Caco-2 (cell line): Measurements from ENCODE around the gene GJA3. TPM values are rescaled to one million over a fixed set of nuclear protein-coding genes. Genes with fewer than 3 reads are reported as not detected.

ENCODE experiments used
- BruUV-seq: library from RNA; stranded (reverse); fragments of 400-500 nt; replicated peaks from 2 replicates; lab custom pipeline; 2021; lab: Mats Ljungman, UMichigan
- CTCF ChIA-PET: fragments of 300-600 bp; sonication (Branson Sonifier 250); formaldehyde crosslinking; loops from one replicate; lab custom pipeline; 2022; ENCODE audit warnings: antibody characterized with exemption; lab: Charles Lee
- POLR2A ChIA-PET: fragments of 300-600 bp; sonication (Branson Sonifier 250); formaldehyde crosslinking; loops from one replicate; lab custom pipeline; 2022; ENCODE audit warnings: antibody characterized with exemption; lab: Charles Lee
- DNase-seq, 2 experiments: peaks; one replicate each; pipeline versions ENCODE4 v3.0.0 to v3.0.0-alpha.2; 2020 to 2022
- H3K27me3 ChIP-seq: replicated peaks from 2 replicates; pipeline ENCODE4 v1.6.0; 2011; ENCODE audit warnings: low read length; ENCODE audit not compliant: control insufficient read depth, insufficient read depth
- H3K36me3 ChIP-seq: 2 replicates; pipeline ENCODE4 v1.5.1; 2011; ENCODE audit warnings: low read length; ENCODE audit not compliant: control insufficient read depth, insufficient read depth
- H3K4me1 ChIP-seq: fragments of 250-450 bp; sonication (Bioruptor Pico); 2 replicates; pipeline ENCODE4 v1.5.1; 2020; ENCODE audit warnings: mild to moderate bottlenecking
- H3K4me3 ChIP-seq: 2 replicates; pipeline ENCODE4 v1.5.1; 2011; ENCODE audit warnings: low read depth, mild to moderate bottlenecking, control low read depth, low read length
- H3K9me3 ChIP-seq: fragments of 250-450 bp; sonication (Bioruptor Pico); 2 replicates; pipeline ENCODE4 v1.5.1; 2020; ENCODE audit warnings: mild to moderate bottlenecking, moderate library complexity
- H3K27ac Mint-ChIP-seq: one replicate; pipeline ENCODE4 v1.8.0; 2022; ENCODE audit warnings: mixed read lengths; ENCODE audit not compliant: unreplicated experiment
- H3K27me3 Mint-ChIP-seq: one replicate; pipeline ENCODE4 v1.8.0; 2022; ENCODE audit warnings: mixed read lengths; ENCODE audit not compliant: insufficient read depth, unreplicated experiment
- H3K36me3 Mint-ChIP-seq: one replicate; pipeline ENCODE4 v1.8.0; 2022; ENCODE audit warnings: mild to moderate bottlenecking, mixed read lengths; ENCODE audit not compliant: insufficient read depth, unreplicated experiment
- H3K4me1 Mint-ChIP-seq: one replicate; pipeline ENCODE4 v1.8.0; 2022; ENCODE audit warnings: low read depth, mixed read lengths; ENCODE audit not compliant: unreplicated experiment
- H3K4me3 Mint-ChIP-seq: one replicate; pipeline ENCODE4 v1.8.0; 2022; ENCODE audit warnings: mild to moderate bottlenecking, moderate library complexity, mixed read lengths; ENCODE audit not compliant: unreplicated experiment
- H3K9me3 Mint-ChIP-seq: one replicate; pipeline ENCODE4 v1.8.0; 2022; ENCODE audit warnings: mixed read lengths; ENCODE audit not compliant: unreplicated experiment
- intact Hi-C: fragments of 100-400 bp; cut with micrococcal nuclease; formaldehyde crosslinking; loops from one replicate; pipeline ENCODE4 v1.10.0; 2022; ENCODE audit not compliant: unreplicated experiment
- total RNA-seq: library from RNA; stranded (reverse); gene quantifications from 2 replicates; pipeline ENCODE4 v1.2.3, GENCODE V29; 2022
- TF ChIP-seq, protein P1 (sequence below), 2 experiments: fragments of 200-600 bp in 1 of 2; IDR thresholded peaks; 1 replicate in 1 of 2; 2 replicates in 1 of 2; pipeline versions ENCODE4 v1.5.1 to v1.8.0; 2011 to 2022; ENCODE audit warnings: antibody characterized with exemption in 1 of 2, control low read depth in 1 of 2, inconsistent platforms in 1 of 2, low read depth in 1 of 2, low read length in 1 of 2, mild to moderate bottlenecking in 1 of 2, moderate library complexity in 1 of 2; ENCODE audit not compliant: insufficient read depth in 1 of 2, severe bottlenecking in 1 of 2, unreplicated experiment in 1 of 2

GJA3 gene
- total RNA-seq, 1 experiment from 2014 or later, result 0.11 TPM

DNA sequence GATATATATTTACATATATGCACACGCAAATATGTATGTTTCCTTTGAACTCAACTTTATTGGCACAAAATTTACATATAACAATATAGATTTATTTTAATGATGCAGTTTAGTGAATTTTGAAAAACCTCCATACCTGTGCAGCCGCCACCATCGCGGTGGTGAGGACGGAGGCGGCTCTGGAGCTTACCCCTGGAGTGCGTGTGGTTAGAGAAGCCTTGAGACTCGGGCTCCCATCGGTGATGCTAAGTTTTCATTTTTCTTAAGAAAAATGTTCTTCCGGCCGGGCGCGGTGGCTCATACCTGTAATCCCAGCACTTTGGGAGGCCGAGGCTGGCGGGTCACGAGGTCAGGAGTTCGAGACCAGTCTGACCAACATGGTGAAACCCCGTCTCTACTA is 31.8 kb downstream of the GJA3 start:
- Histone ChIP-seq H3K27me3 (no peaks in the 10 kb centered on the region), H3K9me3 (no peaks in the 10 kb centered on the region), H3K36me3 (no peaks in the 10 kb centered on the region), H3K4me3 (peak overlapping the region; percentile 81), H3K4me1 (no peaks in the 10 kb centered on the region)
- peaks cover 3% of the 10 kb centered on the region for H3K27me3 Mint-ChIP-seq
- BruUV-seq, result no TSS peak
- ChIA-PET POLR2A (interaction anchor here (0.6 kb wide), 1 partner anchor 19 kb away, joined by 4 read pairs; no protein-coding TSS in a partner anchor), CTCF (interaction anchor here (0.7 to 1.9 kb wide), 4 partner anchors 10 to 87 kb away, joined by 3 to 11 read pairs (median 8); partner anchors contain the start of gene GJA3)
- peak overlapping the region; percentile 64 for H3K4me3 Mint-ChIP-seq
- peaks cover 6% of the 10 kb centered on the region for H3K4me1 Mint-ChIP-seq
- H3K9me3 Mint-ChIP-seq, result no peaks in the 10 kb centered on the region
- intact Hi-C loops, result loop anchor here (2.0 kb wide), 1 partner anchor 38 kb away; no protein-coding TSS in a partner anchor
- peaks cover 5% of the 10 kb centered on the region for H3K36me3 Mint-ChIP-seq
- H3K27ac Mint-ChIP-seq, result no peak overlapping the region
- peak in 1 of 2 experiments; percentile 18 for DNase-seq
- TF ChIP-seq, protein P1, sequence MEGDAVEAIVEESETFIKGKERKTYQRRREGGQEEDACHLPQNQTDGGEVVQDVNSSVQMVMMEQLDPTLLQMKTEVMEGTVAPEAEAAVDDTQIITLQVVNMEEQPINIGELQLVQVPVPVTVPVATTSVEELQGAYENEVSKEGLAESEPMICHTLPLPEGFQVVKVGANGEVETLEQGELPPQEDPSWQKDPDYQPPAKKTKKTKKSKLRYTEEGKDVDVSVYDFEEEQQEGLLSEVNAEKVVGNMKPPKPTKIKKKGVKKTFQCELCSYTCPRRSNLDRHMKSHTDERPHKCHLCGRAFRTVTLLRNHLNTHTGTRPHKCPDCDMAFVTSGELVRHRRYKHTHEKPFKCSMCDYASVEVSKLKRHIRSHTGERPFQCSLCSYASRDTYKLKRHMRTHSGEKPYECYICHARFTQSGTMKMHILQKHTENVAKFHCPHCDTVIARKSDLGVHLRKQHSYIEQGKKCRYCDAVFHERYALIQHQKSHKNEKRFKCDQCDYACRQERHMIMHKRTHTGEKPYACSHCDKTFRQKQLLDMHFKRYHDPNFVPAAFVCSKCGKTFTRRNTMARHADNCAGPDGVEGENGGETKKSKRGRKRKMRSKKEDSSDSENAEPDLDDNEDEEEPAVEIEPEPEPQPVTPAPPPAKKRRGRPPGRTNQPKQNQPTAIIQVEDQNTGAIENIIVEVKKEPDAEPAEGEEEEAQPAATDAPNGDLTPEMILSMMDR (IDR thresholded peaks at IDR 0.05; ENCODE audit: insufficient read depth in 1 of 2, low read depth in 1 of 2, low read length in 1 of 2, severe bottlenecking in 1 of 2, unreplicated experiment in 1 of 2), result no peak

DNA sequence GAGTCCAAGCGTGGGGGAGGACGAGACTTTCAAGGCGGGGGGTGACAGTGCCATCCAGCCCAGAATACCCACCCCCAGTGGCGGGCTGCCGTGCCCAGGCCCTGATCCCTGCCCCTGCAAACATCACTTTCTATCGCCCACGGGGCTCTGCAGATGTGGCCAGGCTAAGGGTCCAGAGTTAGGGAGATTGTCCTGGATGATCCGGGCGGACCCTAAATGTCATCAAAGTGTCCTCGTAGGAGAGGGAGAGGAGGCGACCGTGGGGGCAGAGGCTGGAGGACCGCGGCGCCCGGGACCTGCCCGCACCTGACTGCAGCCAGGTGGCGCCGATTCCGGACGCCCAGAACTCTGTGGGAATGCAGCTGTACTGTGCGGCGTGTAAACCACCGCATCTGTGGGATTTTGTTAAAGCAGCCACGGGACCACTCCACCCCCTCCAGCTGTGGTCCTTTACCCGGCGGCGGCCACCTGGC is 32.4 kb downstream of the GJA3 start:
- Histone ChIP-seq H3K27me3 (no peaks in the 10 kb centered on the region), H3K4me3 (peak overlapping the region; percentile 81), H3K4me1 (no peaks in the 10 kb centered on the region), H3K36me3 (no peaks in the 10 kb centered on the region), H3K9me3 (no peaks in the 10 kb centered on the region)
- DNase-seq, result peak; percentile 52 to 68
- BruUV-seq, result no TSS peak
- Mint-ChIP-seq H3K27me3 (peaks cover 3% of the 10 kb centered on the region), H3K9me3 (no peaks in the 10 kb centered on the region), H3K4me3 (peak overlapping the region; percentile 64), H3K27ac (no peak overlapping the region), H3K36me3 (peaks cover 5% of the 10 kb centered on the region), H3K4me1 (peaks cover 6% of the 10 kb centered on the region)
- TF ChIP-seq, protein P1 (IDR thresholded peaks at IDR 0.05; ENCODE audit: insufficient read depth in 1 of 2, low read depth in 1 of 2, low read length in 1 of 2, severe bottlenecking in 1 of 2, unreplicated experiment in 1 of 2), result peak; percentile 55 to 81
- CTCF ChIA-PET, result interaction anchor here (0.6 to 1.9 kb wide), 10 partner anchors 9 to 246 kb away, joined by 3 to 11 read pairs (median 4); partner anchors contain the start of gene GJA3
- intact Hi-C loops, result loop anchor here (1.0 to 2.0 kb wide), 3 partner anchors 8 to 38 kb away; no protein-coding TSS in a partner anchor
- POLR2A ChIA-PET, result interaction anchor here (0.6 kb wide), 1 partner anchor 20 kb away, joined by 4 read pairs; no protein-coding TSS in a partner anchor

DNA sequence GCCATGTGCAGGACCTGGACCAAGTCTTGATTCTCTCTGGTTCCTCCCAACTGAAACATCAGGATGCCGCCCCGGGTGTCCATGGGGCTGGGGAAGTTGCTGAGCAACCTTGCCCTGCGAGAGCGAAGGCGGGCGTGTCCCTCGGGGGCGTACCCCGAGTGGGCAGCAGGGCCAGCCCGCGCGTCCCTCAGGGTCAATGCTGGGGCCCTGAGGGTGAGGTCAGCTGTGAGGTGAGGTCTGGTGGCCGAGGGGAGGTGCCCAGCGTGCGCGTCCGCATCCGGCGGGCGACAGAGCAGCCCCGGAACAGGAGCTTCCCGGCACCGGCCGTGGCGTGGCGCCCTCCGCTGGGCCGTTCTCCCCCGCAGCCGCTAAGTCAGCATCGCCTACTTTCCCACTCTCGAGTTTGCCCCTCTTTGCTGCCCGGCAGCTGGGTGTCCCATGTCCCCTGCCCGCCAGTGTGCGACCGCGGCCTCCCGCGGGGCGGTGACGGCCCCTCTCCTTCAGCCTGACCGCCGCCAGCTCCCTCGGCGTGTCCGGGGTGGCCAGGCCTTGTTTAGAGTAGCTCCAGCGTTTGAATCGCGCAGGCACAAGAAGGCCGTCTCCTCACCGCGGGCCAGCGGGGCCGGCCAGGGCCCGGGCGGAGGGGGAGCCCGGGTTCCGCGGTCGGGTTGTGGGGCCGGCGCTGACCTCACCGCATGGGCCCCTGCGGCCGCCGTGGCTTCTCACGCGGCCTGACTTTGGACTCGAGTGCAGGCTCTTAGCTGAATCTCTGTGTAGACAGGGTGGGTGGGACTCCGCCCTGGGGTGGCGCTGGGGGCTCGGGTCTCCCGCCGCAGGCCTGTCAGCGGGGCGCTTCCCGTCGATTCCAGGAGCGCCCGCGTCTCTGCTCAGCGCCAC is 33.0 kb downstream of the GJA3 start:
- ChIA-PET POLR2A (interaction anchor here (0.6 kb wide), 1 partner anchor 34 kb away, joined by 3 read pairs; no protein-coding TSS in a partner anchor), CTCF (interaction anchor here (0.6 to 1.9 kb wide), 12 partner anchors 9 to 247 kb away, joined by 3 to 11 read pairs (median 4); partner anchors contain the start of gene GJA3)
- no peaks in the 10 kb centered on the region for H3K27me3 ChIP-seq
- no peaks in the 10 kb centered on the region for H3K9me3 ChIP-seq
- intact Hi-C loops, result loop anchor here (1.0 to 2.0 kb wide), 3 partner anchors 8 to 37 kb away; no protein-coding TSS in a partner anchor
- Mint-ChIP-seq H3K4me3 (peak overlapping the region; percentile 64), H3K9me3 (no peaks in the 10 kb centered on the region), H3K36me3 (peaks cover 5% of the 10 kb centered on the region), H3K27me3 (peaks cover 3% of the 10 kb centered on the region), H3K4me1 (peaks cover 6% of the 10 kb centered on the region), H3K27ac (no peak overlapping the region)
- no peaks in the 10 kb centered on the region for H3K36me3 ChIP-seq
- peak overlapping the region; percentile 81 for H3K4me3 ChIP-seq
- DNase-seq, result peak; percentile 69 to 84
- H3K4me1 ChIP-seq, result no peaks in the 10 kb centered on the region
- TF ChIP-seq, protein P1 (IDR thresholded peaks at IDR 0.05; ENCODE audit: insufficient read depth in 1 of 2, low read depth in 1 of 2, low read length in 1 of 2, severe bottlenecking in 1 of 2, unreplicated experiment in 1 of 2), result peak in 1 of 2 experiments; percentile 74
- BruUV-seq, result no TSS peak
